ENCODE results near the gene CBLIF. TPM values are rescaled to one million over a fixed set of nuclear protein-coding genes. Genes with fewer than 3 reads are reported as not detected.
"Not testable (repeated sequence)": the region's sequence is repeated elsewhere in the genome, so short reads cannot be mapped to it uniquely, and the experiment has no call there.

CBLIF gene
- not detected for total RNA-seq
- polyA plus RNA-seq = not detected

DNA sequence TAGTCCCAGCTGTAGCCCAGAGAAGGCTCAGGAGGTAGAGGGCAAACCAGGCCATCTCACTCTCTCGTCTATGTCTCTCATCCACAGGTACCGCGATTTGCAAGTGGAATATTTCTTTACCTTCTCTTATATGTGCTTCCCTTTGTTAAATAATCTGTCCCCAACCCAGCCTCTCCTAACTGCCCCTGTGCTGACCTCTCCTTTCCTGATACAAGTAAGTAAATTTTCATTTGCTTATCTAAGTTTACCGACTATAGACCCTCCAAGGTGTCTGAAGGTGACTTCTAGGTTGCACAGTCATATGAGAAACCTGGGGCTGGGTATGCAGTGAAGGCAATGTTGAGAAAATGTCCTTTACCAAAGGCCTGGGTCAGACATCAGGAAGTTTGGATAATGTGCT lies at the start of gene CBLIF:
Gene CBLIF, minus strand, starts transcription at position 101 of the 400 bp plus-strand sequence. Its CDS starts 46 bp downstream, at position 55.
- H3K27me3 Mint-ChIP-seq = peaks cover 0 to 3% of the 10 kb centered on the region in 2 donors
- Histone ChIP-seq H3K36me3 (ENCODE audit: insufficient read depth, low read length) (no peaks in the 10 kb centered on the region), H3K4me1 (ENCODE audit: insufficient read depth, low read length) (no peaks in the 10 kb centered on the region), H3K27ac (ENCODE audit: low read depth, low read length) (no peak within 1 kb of the TSS), H3K4me3 (ENCODE audit: low read length) (no peak within 1 kb of the TSS), H3K27me3 (ENCODE audit: insufficient read depth, low read length, poor library complexity, severe bottlenecking) (no peaks in the 10 kb centered on the region), H3K9me3 (ENCODE audit: low read length) (no peaks in the 10 kb centered on the region)
- H3K4me3 Mint-ChIP-seq = no peak within 1 kb of the TSS
- POLR2A ChIA-PET = no interaction called here
- H3K27ac Mint-ChIP-seq = peak within 1 kb of the TSS in 1 of 8 donors; percentile 11
- no peaks in the 10 kb centered on the region for H3K4me1 Mint-ChIP-seq
- no peak for DNase-seq
- H3K9me3 Mint-ChIP-seq = no peaks in the 10 kb centered on the region
- CTCF ChIA-PET = no interaction called here
- H3K36me3 Mint-ChIP-seq = no peaks in the 10 kb centered on the region

DNA sequence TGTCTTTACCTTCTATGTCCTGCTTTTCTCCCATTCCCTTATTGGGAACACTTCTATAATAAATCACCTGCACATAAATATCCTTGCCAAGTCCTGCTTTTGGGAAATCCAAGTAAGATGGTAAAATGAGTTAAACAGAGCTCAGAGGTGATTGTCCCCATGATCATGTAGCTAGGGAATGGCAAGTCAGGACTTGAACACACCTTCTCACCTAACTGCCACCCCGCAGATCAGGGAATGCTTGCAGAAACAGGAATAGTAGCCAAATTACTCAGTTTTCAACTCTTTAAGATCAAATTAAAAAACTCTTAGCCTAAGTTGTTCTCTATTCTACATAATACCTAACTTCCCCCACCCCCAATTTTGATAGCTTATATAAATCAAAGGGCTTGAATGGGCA lies 49.3 kb upstream of the CBLIF start:
- Histone ChIP-seq H3K4me3 (ENCODE audit: low read length) (no peak overlapping the region), H3K36me3 (ENCODE audit: insufficient read depth, low read length) (no peaks in the 10 kb centered on the region), H3K9me3 (ENCODE audit: low read length) (peaks cover 3% of the 10 kb centered on the region), H3K27ac (ENCODE audit: low read depth, low read length) (no peak overlapping the region), H3K27me3 (ENCODE audit: insufficient read depth, low read length, poor library complexity, severe bottlenecking) (peaks cover 6% of the 10 kb centered on the region), H3K4me1 (ENCODE audit: insufficient read depth, low read length) (no peaks in the 10 kb centered on the region)
- Mint-ChIP-seq H3K9me3 (peaks cover 9 to 16% (median 14%) of the 10 kb centered on the region in 5 donors), H3K4me1 (no peaks in the 10 kb centered on the region), H3K36me3 (peaks cover 0 to 4% (median 0%) of the 10 kb centered on the region in 3 donors), H3K27ac (no peak overlapping the region), H3K27me3 (peaks cover 5 to 31% of the 10 kb centered on the region in 2 donors), H3K4me3 (no peak overlapping the region)
- ChIA-PET POLR2A (no interaction called here), CTCF (no interaction called here)
- no peak for DNase-seq

DNA sequence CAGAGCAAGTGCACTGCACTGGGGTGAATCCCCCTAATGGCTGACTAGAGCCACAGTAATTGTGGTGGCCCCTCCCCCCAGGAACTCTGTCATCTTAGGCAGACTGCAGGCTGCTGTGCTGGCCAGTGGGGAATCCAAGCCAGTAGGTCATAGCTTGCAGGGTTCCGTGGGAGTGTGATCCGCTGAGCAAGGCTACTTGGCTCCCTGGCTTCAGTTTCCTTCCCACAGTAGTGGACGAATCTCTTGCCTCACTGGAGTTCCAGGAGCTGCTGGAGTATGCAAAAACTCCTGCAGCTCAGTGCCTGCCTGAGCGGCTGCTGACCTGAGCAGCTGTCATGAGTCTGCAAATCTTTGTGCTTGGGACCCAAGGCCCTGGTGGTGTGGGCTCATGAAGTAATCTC lies 46.5 kb upstream of the CBLIF start:
- ChIA-PET CTCF (no interaction called here), POLR2A (no interaction called here)

GRCh38 chr11:59887156-59887555 lies 41.9 kb upstream of the CBLIF start:
- CTCF ChIA-PET; H3K27ac ChIP-seq (ENCODE audit: low read depth, low read length); H3K4me3 Mint-ChIP-seq: not testable (repeated sequence)

More for the DNA sequence above, 46.5 kb upstream of the CBLIF start:
- H3K36me3 Mint-ChIP-seq = peaks cover 0 to 7% (median 4%) of the 10 kb centered on the region in 3 donors
- H3K4me3 Mint-ChIP-seq = no peak overlapping the region
- H3K27ac ChIP-seq (ENCODE audit: low read depth, low read length) = no peak overlapping the region
- H3K4me3 ChIP-seq (ENCODE audit: low read length) = no peak overlapping the region
- H3K4me1 Mint-ChIP-seq = no peaks in the 10 kb centered on the region
- H3K27me3 ChIP-seq (ENCODE audit: insufficient read depth, low read length, poor library complexity, severe bottlenecking) = peaks cover 6% of the 10 kb centered on the region
- no peaks in the 10 kb centered on the region for H3K36me3 ChIP-seq (ENCODE audit: insufficient read depth, low read length)
- peaks cover 7 to 34% of the 10 kb centered on the region in 2 donors for H3K27me3 Mint-ChIP-seq
- H3K9me3 ChIP-seq (ENCODE audit: low read length) = peaks cover 3% of the 10 kb centered on the region
- no peak for DNase-seq
- H3K9me3 Mint-ChIP-seq = peaks cover 28 to 41% (median 35%) of the 10 kb centered on the region in 5 donors
- H3K27ac Mint-ChIP-seq = no peak overlapping the region
- no peaks in the 10 kb centered on the region for H3K4me1 ChIP-seq (ENCODE audit: insufficient read depth, low read length)

GRCh38 chr11:59883597-59883996 lies 38.3 kb upstream of the CBLIF start:
- H3K4me1 Mint-ChIP-seq = no peaks in the 10 kb centered on the region
- no peak overlapping the region for H3K4me3 ChIP-seq (ENCODE audit: low read length)
- CTCF ChIA-PET = no interaction called here
- H3K27ac Mint-ChIP-seq = no peak overlapping the region
- DNase-seq = no peak
- peaks cover 0 to 5% (median 2%) of the 10 kb centered on the region in 3 donors for H3K36me3 Mint-ChIP-seq
- H3K27me3 Mint-ChIP-seq = peaks cover 4 to 19% of the 10 kb centered on the region in 2 donors
- no peaks in the 10 kb centered on the region for H3K27me3 ChIP-seq (ENCODE audit: insufficient read depth, low read length, poor library complexity, severe bottlenecking)
- no peaks in the 10 kb centered on the region for H3K4me1 ChIP-seq (ENCODE audit: insufficient read depth, low read length)
- no peaks in the 10 kb centered on the region for H3K9me3 ChIP-seq (ENCODE audit: low read length)
- H3K4me3 Mint-ChIP-seq = no peak overlapping the region
- POLR2A ChIA-PET = no interaction called here
- H3K27ac ChIP-seq (ENCODE audit: low read depth, low read length) = no peak overlapping the region
- peaks cover 10 to 21% (median 14%) of the 10 kb centered on the region in 5 donors for H3K9me3 Mint-ChIP-seq
- no peaks in the 10 kb centered on the region for H3K36me3 ChIP-seq (ENCODE audit: insufficient read depth, low read length)

More at GRCh38 chr11:59887156-59887555, 41.9 kb upstream of the CBLIF start:
- Mint-ChIP-seq H3K9me3 (peaks cover 30 to 45% (median 39%) of the 10 kb centered on the region in 5 donors), H3K36me3 (peaks cover 0 to 12% (median 4%) of the 10 kb centered on the region in 3 donors), H3K27me3 (peaks cover 7 to 11% of the 10 kb centered on the region in 2 donors)
- H3K4me1 ChIP-seq (ENCODE audit: insufficient read depth, low read length); DNase-seq; POLR2A ChIA-PET; H3K9me3 ChIP-seq (ENCODE audit: low read length); H3K27ac Mint-ChIP-seq; H3K27me3 ChIP-seq (ENCODE audit: insufficient read depth, low read length, poor library complexity, severe bottlenecking); H3K4me3 ChIP-seq (ENCODE audit: low read length); H3K4me1 Mint-ChIP-seq; H3K36me3 ChIP-seq (ENCODE audit: insufficient read depth, low read length): not testable (repeated sequence)

GRCh38 chr11:59879567-59879966 lies 34.3 kb upstream of the CBLIF start:
- Histone ChIP-seq H3K27ac (ENCODE audit: low read depth, low read length) (no peak overlapping the region), H3K36me3 (ENCODE audit: insufficient read depth, low read length) (no peaks in the 10 kb centered on the region), H3K9me3 (ENCODE audit: low read length) (no peaks in the 10 kb centered on the region), H3K4me3 (ENCODE audit: low read length) (no peak overlapping the region), H3K4me1 (ENCODE audit: insufficient read depth, low read length) (no peaks in the 10 kb centered on the region), H3K27me3 (ENCODE audit: insufficient read depth, low read length, poor library complexity, severe bottlenecking) (no peaks in the 10 kb centered on the region)
- H3K36me3 Mint-ChIP-seq = peaks cover 0 to 2% (median 0%) of the 10 kb centered on the region in 3 donors
- POLR2A ChIA-PET = no interaction called here
- H3K4me3 Mint-ChIP-seq = no peak overlapping the region
- H3K4me1 Mint-ChIP-seq = no peaks in the 10 kb centered on the region
- DNase-seq = no peak
- no peaks in the 10 kb centered on the region for H3K9me3 Mint-ChIP-seq
- peaks cover 11 to 46% of the 10 kb centered on the region in 2 donors for H3K27me3 Mint-ChIP-seq
- CTCF ChIA-PET = no interaction called here
- H3K27ac Mint-ChIP-seq = no peak overlapping the region

- Mint-ChIP-seq H3K4me1 (no peaks in the 10 kb centered on the region), H3K27me3 (peaks cover 10 to 47% of the 10 kb centered on the region in 2 donors), H3K9me3 (no peaks in the 10 kb centered on the region), H3K4me3 (no peak within 1 kb of the TSS), H3K36me3 (peaks cover 0 to 2% (median 0%) of the 10 kb centered on the region in 3 donors), H3K27ac (no peak within 1 kb of the TSS)
- ChIA-PET CTCF (no interaction called here), POLR2A (no interaction called here)
- Histone ChIP-seq H3K9me3 (ENCODE audit: low read length) (no peaks in the 10 kb centered on the region), H3K27me3 (ENCODE audit: insufficient read depth, low read length, poor library complexity, severe bottlenecking) (no peaks in the 10 kb centered on the region), H3K4me1 (ENCODE audit: insufficient read depth, low read length) (no peaks in the 10 kb centered on the region), H3K27ac (ENCODE audit: low read depth, low read length) (no peak within 1 kb of the TSS), H3K36me3 (ENCODE audit: insufficient read depth, low read length) (no peaks in the 10 kb centered on the region), H3K4me3 (ENCODE audit: low read length) (no peak within 1 kb of the TSS)
- no peak for DNase-seq
Observed at GRCh38 chr11:59878575-59878974, 33.3 kb upstream of the CBLIF start, which contains the start of gene OOSP3. TSS of gene OOSP3 (plus strand) at chr11:59878782. CDS start at chr11:59878809, 27 bp downstream.

- DNase-seq = no peak
- peaks cover 0 to 2% (median 0%) of the 10 kb centered on the region in 3 donors for H3K36me3 Mint-ChIP-seq
- H3K4me1 Mint-ChIP-seq = no peaks in the 10 kb centered on the region
- Histone ChIP-seq H3K4me1 (ENCODE audit: insufficient read depth, low read length) (no peaks in the 10 kb centered on the region), H3K27me3 (ENCODE audit: insufficient read depth, low read length, poor library complexity, severe bottlenecking) (no peaks in the 10 kb centered on the region), H3K27ac (ENCODE audit: low read depth, low read length) (no peak overlapping the region), H3K4me3 (ENCODE audit: low read length) (no peak overlapping the region), H3K9me3 (ENCODE audit: low read length) (no peaks in the 10 kb centered on the region), H3K36me3 (ENCODE audit: insufficient read depth, low read length) (no peaks in the 10 kb centered on the region)
- H3K27ac Mint-ChIP-seq = no peak overlapping the region
- no peak overlapping the region for H3K4me3 Mint-ChIP-seq
- POLR2A ChIA-PET = no interaction called here
- CTCF ChIA-PET = no interaction called here
- H3K27me3 Mint-ChIP-seq = peaks cover 10 to 47% of the 10 kb centered on the region in 2 donors
- no peaks in the 10 kb centered on the region for H3K9me3 Mint-ChIP-seq
Observed at GRCh38 chr11:59877784-59878183, 32.5 kb upstream of the CBLIF start.
